ENCODE results near the gene FOXK2.

GRCh38 chr17:82631544-82631943, 112.0 kb downstream of the FOXK2 start:
- TF ChIP-seq POLR2AphosphoS5 (IDR thresholded peaks at IDR 0.05; ENCODE audit: borderline replicate concordance, low read depth, low read length) = no peak
- TF ChIP-seq EZH2 (IDR thresholded peaks at IDR 0.05) = no peak
